ENCODE data around the gene DMD.

- TF ChIP-seq, protein P1, sequence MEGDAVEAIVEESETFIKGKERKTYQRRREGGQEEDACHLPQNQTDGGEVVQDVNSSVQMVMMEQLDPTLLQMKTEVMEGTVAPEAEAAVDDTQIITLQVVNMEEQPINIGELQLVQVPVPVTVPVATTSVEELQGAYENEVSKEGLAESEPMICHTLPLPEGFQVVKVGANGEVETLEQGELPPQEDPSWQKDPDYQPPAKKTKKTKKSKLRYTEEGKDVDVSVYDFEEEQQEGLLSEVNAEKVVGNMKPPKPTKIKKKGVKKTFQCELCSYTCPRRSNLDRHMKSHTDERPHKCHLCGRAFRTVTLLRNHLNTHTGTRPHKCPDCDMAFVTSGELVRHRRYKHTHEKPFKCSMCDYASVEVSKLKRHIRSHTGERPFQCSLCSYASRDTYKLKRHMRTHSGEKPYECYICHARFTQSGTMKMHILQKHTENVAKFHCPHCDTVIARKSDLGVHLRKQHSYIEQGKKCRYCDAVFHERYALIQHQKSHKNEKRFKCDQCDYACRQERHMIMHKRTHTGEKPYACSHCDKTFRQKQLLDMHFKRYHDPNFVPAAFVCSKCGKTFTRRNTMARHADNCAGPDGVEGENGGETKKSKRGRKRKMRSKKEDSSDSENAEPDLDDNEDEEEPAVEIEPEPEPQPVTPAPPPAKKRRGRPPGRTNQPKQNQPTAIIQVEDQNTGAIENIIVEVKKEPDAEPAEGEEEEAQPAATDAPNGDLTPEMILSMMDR (IDR thresholded peaks at IDR 0.05): no peak
- no peak for TF ChIP-seq SIN3A (IDR thresholded peaks at IDR 0.05; ENCODE audit: borderline replicate concordance, insufficient read depth, low read depth, low read length)
These were observed 436.4 kb downstream of the DMD start for GRCh38 chrX:32774966-32775365.

Data from Panc1 (cell line).